GM21367 (cell line): Measurements from ENCODE around the gene GAS2.

Experiments used
- ATAC-seq: cut with Tn5 transposase; IDR thresholded peaks from one replicate; pipeline ENCODE4 v1.9.1; 2021; ENCODE audit not compliant: unreplicated experiment

GAS2 gene

DNA sequence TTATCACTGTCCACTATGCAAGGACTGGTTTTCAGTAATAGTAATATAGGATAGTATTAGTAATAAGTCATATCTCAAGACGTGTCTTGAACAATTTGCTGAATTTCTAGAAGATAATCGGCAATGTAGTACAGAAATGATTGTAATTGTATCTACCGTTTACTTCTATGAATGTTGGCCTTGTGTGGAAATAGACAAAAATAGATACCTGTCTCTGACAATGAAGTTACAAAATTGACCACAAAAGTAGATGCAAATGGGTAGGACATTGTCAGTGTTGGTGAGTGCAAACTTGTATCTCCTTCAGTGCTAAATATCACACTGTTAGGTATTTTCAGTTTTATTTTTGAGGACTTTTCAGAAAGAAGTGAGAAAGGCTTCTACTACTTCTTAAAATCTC, 120.1 kb downstream of the GAS2 start:
- ATAC-seq = peak; percentile 86

DNA sequence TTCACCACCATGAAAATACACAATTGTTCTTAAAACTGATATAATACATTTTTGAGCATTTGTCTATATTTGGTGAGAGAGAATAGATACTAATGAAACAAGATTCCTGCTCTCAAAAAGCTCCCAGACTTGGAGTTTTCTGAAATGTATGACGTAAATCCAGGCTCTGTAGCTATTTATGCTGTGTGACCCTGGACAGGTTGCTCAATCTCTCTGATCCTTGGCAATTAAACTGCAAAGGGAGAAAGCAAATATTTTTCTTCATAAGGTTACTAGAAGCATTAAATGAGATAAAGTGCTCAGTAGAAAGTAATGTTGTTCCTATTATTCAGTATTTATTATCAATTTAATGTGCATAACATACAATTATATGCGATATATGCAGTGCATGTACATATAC, 120.6 kb downstream of the GAS2 start:
- ATAC-seq = no peak

DNA sequence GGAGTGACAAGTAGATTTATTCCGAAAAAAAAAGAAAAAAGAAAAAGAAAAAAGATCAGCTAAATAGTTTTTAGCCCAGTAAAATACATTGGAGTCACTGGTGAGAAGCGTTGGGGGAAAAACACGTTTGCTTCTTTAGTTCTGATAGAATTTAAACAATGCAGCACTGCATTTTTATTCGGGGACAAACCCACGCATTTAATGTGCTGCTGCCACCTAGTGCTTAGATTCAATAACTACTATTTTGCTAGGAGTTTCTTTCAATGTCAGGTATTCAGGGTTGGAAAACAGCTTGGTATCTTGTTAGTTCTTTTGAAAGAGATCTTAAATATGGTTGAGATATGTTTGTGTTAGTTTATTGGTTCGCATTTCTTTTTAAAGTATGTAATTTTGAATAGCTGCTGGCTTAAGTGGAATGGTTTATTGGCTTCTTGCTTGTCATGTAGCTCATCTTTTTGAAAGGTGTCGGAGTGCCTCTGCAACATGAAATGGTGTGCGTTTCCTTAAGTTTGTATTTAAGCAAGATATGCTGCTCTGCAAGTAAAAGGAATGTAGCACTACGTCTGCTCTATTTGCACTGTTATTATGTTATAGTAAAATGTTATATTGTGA, 121.2 kb downstream of the GAS2 start:
- peak; percentile 48 for ATAC-seq

DNA sequence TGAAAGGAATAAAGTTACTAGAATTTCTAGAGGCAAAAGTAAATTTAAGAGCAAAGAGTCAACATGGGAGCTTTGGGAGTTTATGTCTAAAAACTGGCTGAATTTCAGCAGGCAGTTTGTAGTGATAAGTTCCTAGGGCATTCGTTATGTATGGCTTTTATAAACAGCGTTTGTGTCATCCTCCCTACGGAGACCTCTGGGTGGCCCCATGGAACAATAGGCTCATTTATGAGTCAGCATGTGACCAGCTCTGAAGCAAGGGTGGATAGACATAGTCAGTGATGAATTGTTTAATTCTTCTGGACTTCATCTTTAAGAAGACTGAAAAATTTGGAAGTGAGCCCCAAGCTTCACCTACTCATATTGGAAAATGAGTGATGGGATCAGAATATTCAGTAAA, 126.1 kb downstream of the GAS2 start:
- no peak for ATAC-seq

DNA sequence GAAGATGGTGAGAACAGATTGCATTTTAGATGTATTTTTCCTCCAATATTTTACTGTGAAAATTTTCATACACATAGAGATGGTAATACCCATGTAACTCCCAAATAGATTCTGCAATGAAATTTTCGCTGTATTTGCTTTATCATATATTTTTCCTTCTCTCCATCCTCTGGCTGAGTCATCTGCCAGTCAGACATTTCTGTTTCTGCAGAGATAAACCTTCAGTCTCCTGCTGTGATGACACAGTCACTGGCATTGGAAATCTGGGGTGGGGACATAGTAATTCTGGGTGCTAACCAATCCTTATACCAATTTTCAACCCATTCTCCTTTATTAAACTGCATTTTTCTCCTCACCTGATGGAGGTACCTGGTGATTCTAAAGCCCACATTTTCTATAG, 129.5 kb downstream of the GAS2 start:
- ATAC-seq = no peak

DNA sequence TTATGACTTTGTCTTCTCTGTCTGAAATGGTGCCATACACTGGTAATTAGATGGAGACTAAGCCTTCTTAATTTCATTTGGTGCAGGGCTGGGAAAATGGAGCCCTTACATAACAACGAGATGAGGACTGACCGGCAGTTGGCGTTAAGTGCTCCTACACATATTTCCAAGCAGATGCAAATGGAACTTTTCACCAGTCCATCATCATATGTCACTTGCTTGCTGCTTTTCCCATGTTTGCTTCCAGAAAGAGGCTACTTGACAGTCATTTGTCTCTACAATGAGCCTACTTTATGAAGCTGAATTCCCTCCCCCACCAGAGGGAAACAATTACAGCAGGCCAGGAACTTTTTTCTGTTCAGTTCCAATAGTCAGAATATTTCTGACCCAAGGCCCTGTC, 130.6 kb downstream of the GAS2 start:
- ATAC-seq = no peak

DNA sequence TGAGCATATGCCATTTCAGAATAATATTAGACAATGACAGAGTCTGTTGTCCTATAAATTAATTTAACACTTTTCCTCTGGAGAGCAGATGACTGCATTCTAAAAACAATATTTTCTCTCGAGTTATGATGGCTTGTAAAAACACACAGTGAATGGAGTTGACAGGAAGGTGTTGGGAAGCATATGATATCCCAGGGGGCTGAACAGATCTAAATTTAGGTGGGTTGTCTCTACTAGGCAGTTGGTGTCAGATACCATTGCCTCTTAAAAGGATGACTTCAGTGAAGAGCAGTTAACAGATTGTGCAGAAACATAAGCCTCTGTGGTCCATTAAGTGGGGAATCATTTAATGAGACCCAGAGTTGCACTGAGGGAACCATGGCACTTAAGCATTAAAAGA, 132.5 kb downstream of the GAS2 start:
- ATAC-seq = no peak

DNA sequence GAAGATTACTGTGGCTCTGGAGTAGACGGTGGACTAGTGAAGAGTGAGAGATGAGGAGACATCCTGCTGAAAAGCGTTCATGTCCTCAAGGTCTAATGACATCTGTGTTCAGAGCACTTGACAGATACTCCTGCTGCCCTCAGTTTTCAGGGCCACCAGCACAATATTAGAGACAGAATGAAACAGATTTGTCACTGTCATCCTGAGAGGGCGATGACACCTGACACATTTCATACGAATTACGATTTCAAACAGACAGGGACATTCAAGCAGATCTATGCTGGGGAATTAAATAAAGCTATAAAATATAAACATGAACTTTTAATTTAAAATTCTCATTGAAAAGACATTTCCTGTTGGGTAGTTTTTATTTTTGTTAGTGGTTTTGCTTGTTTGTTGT, 134.1 kb downstream of the GAS2 start:
- no peak for ATAC-seq

DNA sequence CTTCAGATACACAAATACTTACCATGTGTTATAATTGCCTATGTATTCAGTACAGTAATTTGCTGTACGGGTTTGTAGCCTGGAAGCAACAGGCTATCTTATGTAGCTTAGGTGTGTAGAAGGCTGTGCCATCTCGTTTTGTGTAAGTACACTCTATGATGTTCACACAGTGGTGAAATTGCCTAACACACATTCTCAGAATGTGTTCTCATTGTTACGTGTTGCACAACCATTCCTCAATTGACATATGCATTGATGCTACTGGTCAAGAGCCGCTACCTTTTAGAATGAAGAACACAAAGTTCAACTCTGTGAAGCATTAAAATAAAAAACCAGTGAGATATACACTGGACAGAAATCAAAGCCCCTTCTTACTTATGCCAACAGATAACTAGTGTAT, 136.4 kb downstream of the GAS2 start:
- no peak for ATAC-seq

DNA sequence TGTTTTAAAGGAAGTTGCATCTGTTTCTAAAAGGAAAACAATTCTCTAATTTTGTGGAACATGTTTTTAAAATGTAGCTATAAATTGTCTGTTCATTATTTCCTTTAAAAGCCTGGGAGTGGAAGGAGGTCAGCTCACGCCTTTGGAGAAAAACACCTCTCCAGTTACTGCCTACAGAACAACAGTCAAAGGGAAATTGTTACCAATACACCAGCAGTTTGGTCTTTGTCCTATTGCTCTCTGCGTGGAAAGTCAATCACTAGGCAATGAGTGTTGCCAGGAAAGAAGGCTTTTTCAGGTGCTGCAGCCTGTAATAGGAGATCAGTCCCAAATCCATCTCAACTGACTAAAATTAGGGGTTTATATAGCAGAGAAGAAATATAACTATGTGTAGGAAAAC, 141.0 kb downstream of the GAS2 start:
- ATAC-seq = no peak

DNA sequence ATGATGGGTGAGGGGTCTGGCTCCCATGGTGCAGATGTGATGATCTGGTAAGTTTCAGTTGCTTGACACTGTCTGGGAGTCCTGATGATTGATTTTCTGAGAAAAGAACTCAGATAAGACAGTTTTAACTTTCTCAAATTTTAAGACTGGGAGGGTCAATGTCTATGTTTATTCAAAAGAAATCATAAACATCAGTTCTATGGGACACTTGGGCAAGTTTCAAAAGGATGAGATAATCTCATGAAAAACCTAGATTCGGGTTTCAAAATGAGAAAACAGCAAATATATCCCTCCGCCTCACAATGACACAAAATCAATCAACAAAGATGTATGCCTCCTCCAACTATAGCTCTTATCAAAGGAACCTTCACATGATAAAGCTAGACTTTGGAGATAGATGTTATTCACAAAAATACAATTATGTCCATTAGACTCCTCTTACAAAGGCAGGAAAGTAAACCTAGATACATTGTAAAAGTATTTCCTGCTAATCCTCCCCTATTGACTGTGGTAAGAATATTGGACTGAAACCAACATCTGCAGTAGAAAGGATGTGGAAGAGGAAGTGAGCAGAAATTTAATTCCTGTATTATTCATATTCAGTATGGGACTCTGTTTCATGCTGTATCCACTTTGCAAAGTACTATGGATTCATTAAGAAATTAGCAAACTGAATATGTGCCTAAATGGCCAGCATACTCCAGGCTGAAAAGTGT, 141.6 kb downstream of the GAS2 start:
- ATAC-seq = peak; percentile 97

DNA sequence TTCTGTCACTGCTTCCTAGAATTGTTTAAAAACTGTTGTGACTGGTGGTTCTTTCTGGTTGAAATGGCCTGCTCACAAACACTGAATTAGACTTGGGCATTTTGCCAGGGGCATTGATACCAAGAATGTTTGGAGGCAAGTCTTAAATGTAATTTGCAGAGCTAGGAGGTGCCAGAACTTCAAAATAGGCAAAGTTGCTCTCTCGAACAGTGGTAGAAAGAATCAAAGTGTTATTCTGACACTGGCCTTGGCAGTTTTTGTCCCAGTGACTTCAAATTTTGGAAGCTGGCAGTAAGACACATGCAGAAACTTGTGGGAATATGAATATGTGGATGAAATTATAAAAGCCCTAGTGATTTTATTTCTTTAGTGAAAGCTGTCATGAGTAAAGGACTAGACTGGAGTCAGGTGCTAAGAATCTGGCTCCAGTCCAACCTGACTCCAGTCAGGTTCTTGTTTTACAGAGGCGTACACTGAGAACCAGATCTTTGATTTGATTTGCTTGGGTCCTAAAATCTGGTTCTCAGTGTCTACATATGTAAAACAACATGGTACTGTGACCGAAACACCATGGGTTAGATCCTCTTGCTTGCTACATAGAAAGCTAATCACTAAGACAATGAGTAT, 142.3 kb downstream of the GAS2 start:
- ATAC-seq = peak; percentile 23

DNA sequence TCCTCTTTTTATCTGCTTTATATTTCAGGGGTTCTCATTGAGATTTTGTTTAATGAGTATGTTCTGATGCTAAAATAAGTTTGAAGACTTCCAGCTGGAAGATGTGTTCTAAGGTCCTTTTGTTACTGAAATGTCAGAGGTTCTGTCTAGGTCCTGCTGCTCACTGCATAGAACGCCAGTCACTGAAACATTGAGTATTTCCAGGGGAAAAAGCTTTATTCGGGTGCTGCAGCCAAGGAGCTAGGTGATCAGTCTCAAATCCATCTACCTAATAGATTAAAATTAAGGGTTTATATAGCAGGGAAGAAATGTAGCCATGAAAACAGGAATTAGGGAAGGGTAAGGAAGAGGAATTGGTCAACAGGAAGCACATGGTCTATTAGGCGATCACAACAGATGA, 143.5 kb downstream of the GAS2 start:
- no peak for ATAC-seq

DNA sequence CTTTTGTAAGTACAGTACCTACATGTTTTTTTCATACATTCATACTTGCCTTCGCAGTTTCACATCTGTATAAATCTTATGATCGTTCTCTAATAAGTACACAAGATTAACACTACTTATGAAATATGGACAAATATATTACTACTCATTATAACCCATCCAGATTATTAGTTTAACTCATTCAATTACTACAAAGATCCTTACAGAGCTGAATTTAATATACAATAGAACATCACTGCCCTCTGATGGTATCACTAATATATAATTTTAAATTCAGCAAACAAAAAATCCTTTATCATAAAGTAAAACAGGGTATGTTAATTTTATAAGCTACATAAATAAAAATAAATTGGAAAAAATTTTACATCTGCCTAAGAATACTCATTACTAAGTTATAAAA, 155.8 kb downstream of the GAS2 start:
- ATAC-seq = no peak

DNA sequence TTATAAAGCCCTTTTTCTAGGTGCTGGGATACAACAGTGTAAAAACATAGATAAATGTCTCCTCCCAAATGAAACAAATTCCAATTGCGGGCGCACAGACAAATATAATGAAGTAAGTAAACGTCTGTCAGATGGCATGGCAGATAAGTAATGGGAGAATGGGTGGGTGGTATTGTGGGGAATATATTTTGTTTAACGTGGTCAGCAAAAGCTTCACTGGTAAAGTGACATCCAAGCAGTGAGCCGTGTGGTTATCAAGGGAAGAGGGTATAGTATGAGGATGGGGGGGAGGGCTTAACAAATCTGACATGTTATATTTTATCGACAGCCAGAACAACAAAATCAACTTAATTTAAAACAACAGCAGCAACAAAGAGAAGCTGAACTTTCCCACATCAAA, 162.0 kb downstream of the GAS2 start:
- no peak for ATAC-seq

DNA sequence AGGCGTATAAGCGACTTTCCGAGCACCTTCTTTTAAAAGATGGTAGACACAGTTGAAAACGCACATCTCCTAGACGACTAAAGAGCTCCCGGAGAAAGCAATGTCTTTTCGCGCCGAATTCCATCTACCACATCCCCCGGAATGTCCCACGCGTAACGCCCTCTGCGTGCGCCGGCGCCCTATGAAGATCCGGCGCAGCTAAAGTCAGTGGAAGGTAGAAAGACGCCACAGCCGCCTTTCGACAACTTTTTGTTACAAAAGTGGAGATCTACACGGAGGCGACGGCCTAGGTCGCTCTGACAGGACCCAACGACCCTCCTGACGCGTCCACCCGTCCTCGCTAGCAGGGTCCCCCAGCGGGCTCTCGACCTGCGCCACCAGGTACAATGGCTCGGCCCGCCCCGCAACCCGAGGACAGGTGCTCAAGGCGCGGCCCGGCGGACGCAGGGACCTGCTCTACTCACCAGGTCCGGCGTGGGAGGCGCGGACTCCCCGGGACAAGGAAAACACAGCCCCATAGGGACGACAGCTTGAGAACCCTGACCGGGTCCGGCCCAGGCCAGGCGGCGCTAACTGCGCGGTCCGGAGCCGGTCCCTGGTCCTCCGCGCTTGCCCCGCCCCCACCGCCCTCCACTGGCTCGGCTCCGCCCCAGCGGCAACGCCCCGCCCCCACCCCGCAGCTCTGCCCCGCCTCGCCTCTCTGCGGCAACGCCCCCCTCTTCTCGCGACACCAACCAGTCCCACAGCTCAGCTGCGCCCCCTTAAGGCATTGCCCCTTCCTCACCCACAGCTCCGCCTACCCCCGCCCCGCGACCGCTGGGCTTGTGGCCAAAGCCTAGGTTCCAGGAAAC, 163.0 kb downstream of the GAS2 start, which contains the start of gene SVIP:
TSS of gene SVIP (minus strand) at position 571 of the 851 bp plus-strand sequence. CDS start at position 518, 53 bp downstream.
- ATAC-seq = peak; percentile 94

DNA sequence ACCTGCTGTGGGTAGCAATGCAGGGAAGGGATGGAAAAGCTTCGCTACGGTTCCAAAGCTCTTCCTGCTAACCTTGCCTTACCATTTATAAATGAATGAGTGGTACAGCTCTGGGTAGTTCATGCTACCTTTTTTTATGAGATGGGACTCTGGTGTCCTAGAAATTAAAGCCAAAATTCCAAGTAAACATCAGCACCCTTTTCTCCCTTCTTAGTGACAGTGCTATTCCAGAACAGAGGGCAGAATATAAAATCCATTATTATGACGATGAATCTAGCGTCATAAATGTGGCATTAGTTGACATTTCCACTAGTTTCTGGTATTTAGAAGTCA, 163.6 kb downstream of the GAS2 start:
- ATAC-seq = no peak

DNA sequence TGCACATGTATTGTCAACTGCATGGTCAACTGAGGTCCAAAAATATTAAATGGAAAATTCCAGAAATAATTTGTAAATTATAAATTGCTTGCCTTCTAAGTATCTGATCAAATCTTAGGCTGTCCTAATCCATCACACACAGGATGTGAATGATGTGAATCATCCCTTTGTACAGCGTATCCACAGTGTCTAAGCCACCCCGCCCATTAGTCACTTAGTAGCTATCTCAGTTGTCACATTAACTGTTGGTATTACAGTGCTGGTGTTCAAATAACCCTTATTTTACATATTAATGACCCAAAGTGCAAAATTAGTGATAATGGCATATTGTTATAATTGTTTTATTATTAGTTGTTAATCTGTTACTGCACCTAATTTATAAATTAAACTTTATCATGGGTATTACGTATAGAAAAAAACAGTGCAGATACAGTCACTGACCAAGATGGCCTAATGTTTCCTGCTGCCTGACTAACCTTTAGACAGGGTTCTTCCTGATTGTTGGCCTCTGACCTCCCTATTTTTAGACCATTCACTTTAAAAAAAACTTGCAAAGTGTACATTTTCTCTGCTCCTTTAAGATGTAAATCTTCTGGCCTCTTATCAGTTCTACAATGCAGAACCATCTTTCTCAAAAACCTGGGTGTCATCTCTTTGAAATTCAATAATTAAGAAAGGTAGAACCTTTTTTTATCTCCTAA, 166.1 kb downstream of the GAS2 start:
- ATAC-seq = no peak

DNA sequence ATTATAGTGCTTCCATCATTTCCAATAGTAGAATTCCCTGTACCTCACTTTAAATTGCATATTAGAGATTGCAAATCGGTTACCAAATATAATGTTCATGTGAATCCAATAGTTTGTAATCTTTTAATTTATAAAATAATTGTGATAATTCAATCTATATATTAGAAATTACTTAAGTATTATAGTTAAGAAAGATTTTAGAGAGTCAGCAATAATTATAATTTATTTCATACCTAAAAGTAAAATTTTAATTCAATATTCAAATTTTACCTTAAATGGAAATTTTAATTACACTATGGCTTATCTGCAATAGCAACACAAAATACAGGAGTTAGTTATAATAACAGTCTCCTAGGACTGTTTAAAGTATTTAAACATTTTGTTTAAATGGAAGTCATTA, 180.3 kb downstream of the GAS2 start:
- ATAC-seq = no peak

DNA sequence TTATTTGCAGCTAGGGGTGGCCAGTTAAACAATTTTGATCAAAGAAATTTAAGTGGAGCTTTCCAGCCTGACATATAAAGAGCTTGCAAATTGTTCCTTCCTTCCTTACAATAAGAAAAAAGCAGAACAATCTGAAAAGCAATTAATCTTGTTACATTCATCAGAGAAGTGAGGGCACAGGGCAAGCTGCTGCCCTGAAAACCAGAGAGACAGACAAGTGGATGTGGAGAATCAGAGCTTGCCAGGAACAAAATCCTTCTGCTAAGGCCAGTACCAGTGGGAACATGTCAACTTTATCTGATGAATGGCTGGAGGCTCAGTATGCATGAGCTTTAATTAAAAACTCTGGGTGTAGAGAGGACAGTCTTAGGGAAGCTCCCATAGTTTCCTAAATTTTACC, 185.1 kb downstream of the GAS2 start:
- no peak for ATAC-seq

DNA sequence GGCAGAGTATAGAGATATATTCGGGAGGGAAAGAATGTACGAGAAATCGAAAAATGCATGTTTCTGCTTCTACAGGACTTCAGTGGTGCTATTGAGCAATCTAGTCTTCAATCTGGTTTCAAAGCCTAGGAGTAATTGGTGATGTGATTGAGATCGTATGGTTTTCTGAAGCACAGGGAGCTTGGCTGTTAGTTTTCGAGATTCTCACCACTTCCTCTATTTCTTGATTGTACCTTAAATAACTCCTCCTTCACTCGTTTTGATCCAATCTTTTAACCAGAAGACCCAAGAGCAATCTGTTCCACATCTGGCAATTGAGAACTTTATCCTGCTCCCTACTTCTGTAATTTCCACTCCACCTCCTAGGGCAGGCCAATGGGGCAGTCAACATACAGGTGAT, 193.3 kb downstream of the GAS2 start:
- no peak for ATAC-seq
